Heart right ventricle (tissue), 16 donors: ENCODE data around the gene TYK2. TPM values are rescaled to one million over a fixed set of nuclear protein-coding genes. Genes with fewer than 3 reads are reported as not detected.

Source experiments
- ATAC-seq, 8 donors: fragments of 200-7000 bp; cut with Tn5 transposase; one replicate each; pipeline ENCODE4 v1.9.1; 2020; ENCODE audit warnings: mild to moderate bottlenecking in 8 of 8, moderate library complexity in 8 of 8, moderate number of reproducible peaks in 1 of 8
- DNase-seq, 2 donors: peaks; one replicate each; pipeline ENCODE4 v3.0.0-alpha.2; 2020
- H3K27ac ChIP-seq, 10 donors: fragments of 200-600 bp; sonication (generic) in 2 of 10; one replicate each; pipeline versions ENCODE4 v1.5.0 to v1.8.0; 2020 to 2022; ENCODE audit warnings: mild to moderate bottlenecking in 3 of 10
- H3K27me3 ChIP-seq, 7 donors: fragments of 200-600 bp; one replicate each; pipeline ENCODE4 v1.8.0; 2021 to 2022; ENCODE audit warnings: mild to moderate bottlenecking in 2 of 7
- H3K36me3 ChIP-seq, 9 donors: fragments of 200-600 bp; sonication (generic) in 1 of 9; one replicate each; pipeline versions ENCODE4 v1.5.0 to v1.8.0; 2020 to 2022; ENCODE audit warnings: mild to moderate bottlenecking in 2 of 9
- H3K4me1 ChIP-seq, 9 donors: fragments of 200-600 bp; sonication (generic) in 1 of 9; one replicate each; pipeline versions ENCODE4 v1.5.0 to v1.8.0; 2020 to 2022; ENCODE audit warnings: mild to moderate bottlenecking in 4 of 9
- H3K4me3 ChIP-seq, 10 donors: fragments of 200-600 bp; sonication (generic) in 2 of 10; one replicate each; pipeline versions ENCODE4 v1.5.0 to v1.8.0; 2020 to 2022; ENCODE audit warnings: mild to moderate bottlenecking in 7 of 10, moderate library complexity in 2 of 10
- H3K9me3 ChIP-seq, 11 donors: fragments of 200-600 bp in 10 of 11; sonication (generic) in 2 of 11; one replicate each; pipeline versions ENCODE4 v1.5.0 to v1.8.0; 2013 to 2022; ENCODE audit warnings: mild to moderate bottlenecking in 2 of 11, control low read depth in 1 of 11, moderate library complexity in 1 of 11
- CTCF ChIP-seq, 9 donors: fragments of 200-600 bp; sonication (generic) in 2 of 9; IDR thresholded peaks; one replicate each; pipeline versions ENCODE4 v1.5.0 to v1.8.0; 2021 to 2022; ENCODE audit warnings: antibody characterized with exemption in 9 of 9, mild to moderate bottlenecking in 5 of 9, moderate library complexity in 1 of 9
- WGBS, 2 donors: extraction: QIAGEN DNeasy Blood & Tissue Kit; methylation state at CpG; one replicate each; pipeline ENCODE4 v1.1.7; 2013; ENCODE audit warnings: inconsistent platforms in 1 of 2; 5-methylcytosine and 5-hydroxymethylcytosine counted together
- intact Hi-C, 10 donors: fragments of 100-400 bp; cut with DNase I; formaldehyde crosslinking; loops; one replicate each; pipeline versions ENCODE4 v1.11.1 to v1.14.2; 2022
- polyA plus RNA-seq, 2 donors: library from polyadenylated mRNA; stranded (reverse); fragments of 200-250 nt; gene quantifications; one replicate each; pipeline ENCODE4 v1.2.3, GENCODE V29; 2013
- total RNA-seq, 10 donors: library from RNA; stranded (reverse); fragmentation: NEBNext Ultra II Directional in 3 of 10; extraction: Animal tissue kit (Norgen Biotek cat#: 25700) in 3 of 10; gene quantifications; one replicate each; pipeline versions ENCODE4 v1.2.1 to v1.2.4, GENCODE V29; 2021 to 2023
- donor health status: Arrhythmogenic right ventricular cardiomyopathy.
- donor health status: ischemic (EF 13 %, LVEDD 7.1; RV severe dilation, severe dysfunction).
- donor health status: healthy with polysubstance abuse.
- donor health status: DM: no; HTN: yes; CAD: no.
- donor health status: DM: no; HTN: no; CAD: no.
- donor health status: ischemic (EF 25% LVEDD 6.9; RV normal size, moderate dysfunction).
- donor health status: ischemic (EF 25% LVEDD 5.7; RV mildly dilated, moderate dysfunction).
- donor health status: healthy.
- donor health status: DM: yes; HTN: yes; CAD: no.
- donor health status: Ischemic cardiomyopathy.
- donor health status: ischemic (EF 35%, LVEDD 5.7; RV mildly dilated, moderate dysfunction).
- donor health status: nonischemic (EF 11% LVEDD 7.7; RV severe dilation, severe dysfunction).
- donor health status: DM: yes; HTN: yes; CAD: no.
- donor health status: PGD.
- donor health status: ischemic (EF 29% LVEDD 5.4; RV normal size, mild dysfunction).
- donor health status: nonischemic (EF 23%, LVEDD 6.1; RV moderate dilation, normal function).

The TYK2 gene
- total and polyA plus RNA-seq, 12 donors: 37.0 to 182 (median 57.8) TPM

- H3K4me3 ChIP-seq: no peak overlapping the region
- H3K9me3 ChIP-seq: no peaks in the 10 kb centered on the region
- no peak overlapping the region for H3K27ac ChIP-seq
- ATAC-seq: no peak
- intact Hi-C loops: no loop called here
- H3K4me1 ChIP-seq: peaks cover 0 to 20% (median 13%) of the 10 kb centered on the region in 9 donors
- TF ChIP-seq CTCF (IDR thresholded peaks at IDR 0.05): no peak
- no peak for DNase-seq
- H3K27me3 ChIP-seq: no peaks in the 10 kb centered on the region
- WGBS, 2 donors: 97% methylated on average over 12 of the region's 12 CpGs
- peaks cover 0 to 100% (median 47%) of the 10 kb centered on the region in 9 donors for H3K36me3 ChIP-seq
Measured at GRCh38 chr19:10356431-10356830, 23.9 kb downstream of the TYK2 start.

- DNase-seq: peak; percentile 85 to 86
- Histone ChIP-seq H3K27ac (peak overlapping the region in 9 of 10 donors; percentile 68 to 90 (median 83)), H3K4me3 (peak overlapping the region in 9 of 10 donors; percentile 22 to 49 (median 43)), H3K4me1 (peaks cover 0 to 20% (median 13%) of the 10 kb centered on the region in 9 donors), H3K27me3 (no peaks in the 10 kb centered on the region), H3K36me3 (peaks cover 0 to 97% (median 44%) of the 10 kb centered on the region in 9 donors), H3K9me3 (no peaks in the 10 kb centered on the region)
- WGBS, 2 donors: 56 to 62% methylated on average over 32 of the region's 32 CpGs
- peak; percentile 61 to 88 (median 86) for ATAC-seq
- no peak for TF ChIP-seq CTCF (IDR thresholded peaks at IDR 0.05)
- intact Hi-C loops: loop anchor here in 1 of 10 donors (2.0 kb wide), 1 partner anchor 19 kb away; no protein-coding TSS in a partner anchor
Measured at GRCh38 chr19:10353793-10354391, 26.5 kb downstream of the TYK2 start.

- ATAC-seq (peak; percentile 82 to 90 (median 86)), DNase-seq (peak; percentile 87 to 89)
- Histone ChIP-seq H3K4me3 (peak overlapping the region in 9 of 10 donors; percentile 22 to 49 (median 43)), H3K4me1 (peaks cover 0 to 20% (median 13%) of the 10 kb centered on the region in 9 donors), H3K9me3 (no peaks in the 10 kb centered on the region), H3K36me3 (peaks cover 0 to 88% (median 36%) of the 10 kb centered on the region in 9 donors), H3K27me3 (no peaks in the 10 kb centered on the region), H3K27ac (peak overlapping the region; percentile 18 to 90 (median 82))
- intact Hi-C loops: loop anchor here in 1 of 10 donors (2.0 kb wide), 1 partner anchor 18 kb away; no protein-coding TSS in a partner anchor
- TF ChIP-seq CTCF (IDR thresholded peaks at IDR 0.05): no peak
- WGBS, 2 donors: 31 to 42% methylated on average over 62 to 63 of the region's 63 CpGs
Measured at GRCh38 chr19:10352764-10353671, 27.4 kb downstream of the TYK2 start.

- peak in 4 of 8 donors; percentile 37 to 71 (median 54) for ATAC-seq
- TF ChIP-seq CTCF (IDR thresholded peaks at IDR 0.05): no peak
- no peak for DNase-seq
- Histone ChIP-seq H3K4me3 (no peak overlapping the region), H3K27ac (peak overlapping the region in 2 of 10 donors; percentile 55 to 90), H3K9me3 (no peaks in the 10 kb centered on the region), H3K27me3 (no peaks in the 10 kb centered on the region), H3K4me1 (peaks cover 0 to 22% (median 0%) of the 10 kb centered on the region in 9 donors), H3K36me3 (peaks cover 0 to 23% (median 7%) of the 10 kb centered on the region in 9 donors)
- whole genome bisulfite sequencing, 2 donors: 74 to 76% methylated on average over 10 of the region's 10 CpGs
- intact Hi-C loops: no loop called here
Measured at GRCh38 chr19:10346509-10346908, 33.9 kb downstream of the TYK2 start.
